Thyroid gland (tissue), 4 donors: ENCODE measurements around the gene DTNB.

ENCODE experiments used
- CTCF ChIP-seq, 6 experiments: fragments of 200-600 bp in 3 of 6; fragments of 450-650 bp in 3 of 6; sonication (generic) in 3 of 6; IDR thresholded peaks; one replicate each; pipeline ENCODE4 v1.5.1; 2016 to 2019; ENCODE audit warnings: antibody characterized with exemption in 6 of 6, mild to moderate bottlenecking in 2 of 6, inconsistent platforms in 1 of 6, moderate library complexity in 1 of 6
- POLR2A ChIP-seq, 2 donors: fragments of 450-650 bp; IDR thresholded peaks; one replicate each; pipeline ENCODE4 v1.6.1; 2017; ENCODE audit warnings: antibody characterized with exemption in 2 of 2, mild to moderate bottlenecking in 2 of 2, moderate library complexity in 1 of 2

GRCh38 chr2:25483607-25484266 lies 189.6 kb downstream of the DTNB start:
- TF ChIP-seq CTCF (IDR thresholded peaks at IDR 0.05) (no peak), POLR2A (IDR thresholded peaks at IDR 0.05) (no peak)
